Activated CD4-positive, alpha-beta T cell treated with anti-CD3 and anti-CD28 coated beads, Interleukin-2, amount 50 U/mL, for 4 hours (primary cell): Measurements from ENCODE around the gene RUVBL2.

ENCODE experiments used
- DNase-seq, 2 experiments: peaks; one replicate each; pipeline ENCODE4 v3.0.0-alpha.2; 2020

RUVBL2 gene

GRCh38 chr19:48989701-48990291 is 3.9 kb upstream of the RUVBL2 start:
- DNase-seq = no peak

GRCh38 chr19:48990400-48990799 is 3.3 kb upstream of the RUVBL2 start:
- no peak for DNase-seq

- no peak for DNase-seq
Observed at GRCh38 chr19:48991011-48991609, 2.6 kb upstream of the RUVBL2 start.

- DNase-seq = no peak
Observed at GRCh38 chr19:48991873-48992580, 1.7 kb upstream of the RUVBL2 start.

- no peak for DNase-seq
Observed at GRCh38 chr19:48992581-48993174, 1.0 kb upstream of the RUVBL2 start.

- no peak for DNase-seq
Observed at GRCh38 chr19:48994035-48994386, 324 bp downstream of the RUVBL2 start.

GRCh38 chr19:48997972-48998371 is 4.3 kb downstream of the RUVBL2 start:
- peak; percentile 36 to 41 for DNase-seq

- peak; percentile 62 to 65 for DNase-seq
Observed at GRCh38 chr19:48999481-49000325, 6.0 kb downstream of the RUVBL2 start.

GRCh38 chr19:49004133-49004532 is 10.4 kb downstream of the RUVBL2 start:
- DNase-seq = no peak

- DNase-seq = no peak
Observed at GRCh38 chr19:49004964-49005614, 11.4 kb downstream of the RUVBL2 start.

GRCh38 chr19:49006905-49007304 is 13.2 kb downstream of the RUVBL2 start:
- no peak for DNase-seq

- no peak for DNase-seq
Observed at GRCh38 chr19:49009828-49010227, 16.1 kb downstream of the RUVBL2 start.

- DNase-seq = no peak
Observed at GRCh38 chr19:49010453-49010852, 16.8 kb downstream of the RUVBL2 start.

GRCh38 chr19:49011194-49011593 is 17.5 kb downstream of the RUVBL2 start:
- no peak for DNase-seq

- no peak for DNase-seq
Observed at GRCh38 chr19:49014123-49014869, 20.6 kb downstream of the RUVBL2 start.

GRCh38 chr19:49014870-49015255 is 21.2 kb downstream of the RUVBL2 start:
- DNase-seq = no peak

GRCh38 chr19:49016067-49016839 is 22.6 kb downstream of the RUVBL2 start:
- no peak for DNase-seq

GRCh38 chr19:49017041-49017665 is 23.5 kb downstream of the RUVBL2 start, which contains the start of gene LHB:
Gene LHB, minus strand, starts transcription at chr19:49017091. Its CDS starts 10 bp downstream, at chr19:49017081.
- DNase-seq = no peak

- DNase-seq = peak; percentile 51 to 57
Observed at GRCh38 chr19:49017666-49018351, 24.1 kb downstream of the RUVBL2 start.
